Mesendoderm (in vitro differentiated cells): Measurements from ENCODE around the gene XRCC5.

Experiments
- DNase-seq: peaks from one replicate; pipeline ENCODE4 v3.0.0; 2013
- H2AK5ac ChIP-seq: 2 replicates; pipeline ENCODE4 v1.6.1; 2013; ENCODE audit warnings: low read length, inconsistent platforms
- H2BK120ac ChIP-seq: 2 replicates; pipeline ENCODE4 v1.6.1; 2013; ENCODE audit warnings: low read depth, mild to moderate bottlenecking, low read length, moderate library complexity, mixed read lengths
- H2BK15ac ChIP-seq: replicated peaks from 2 replicates; pipeline ENCODE4 v1.6.1; 2013; ENCODE audit warnings: low read depth, mild to moderate bottlenecking, moderate library complexity
- H2BK5ac ChIP-seq: 2 replicates; pipeline ENCODE4 v1.6.1; 2013; ENCODE audit warnings: low read length, inconsistent platforms
- H3K18ac ChIP-seq: 2 replicates; pipeline ENCODE4 v1.6.1; 2013; ENCODE audit warnings: mild to moderate bottlenecking, low read length, mixed read lengths
- H3K23ac ChIP-seq: one replicate; pipeline ENCODE4 v1.6.1; 2013; ENCODE audit warnings: low read length
- H3K27ac ChIP-seq: 2 replicates; pipeline ENCODE4 v1.5.1; 2013; ENCODE audit warnings: low read depth, mild to moderate bottlenecking, inconsistent platforms, low read length, moderate library complexity
- H3K27me3 ChIP-seq: 2 replicates; pipeline ENCODE4 v1.6.1; 2013; ENCODE audit warnings: low read length, control low read depth, mild to moderate bottlenecking, inconsistent platforms; ENCODE audit not compliant: insufficient read depth, poor library complexity
- H3K36me3 ChIP-seq: 2 replicates; pipeline ENCODE4 v1.6.1; 2013; ENCODE audit warnings: low read length, inconsistent platforms; ENCODE audit not compliant: control insufficient read depth, insufficient read depth
- H3K4ac ChIP-seq: one replicate; pipeline ENCODE4 v1.6.1; 2013; ENCODE audit warnings: low read depth, mild to moderate bottlenecking, low read length, moderate library complexity
- H3K4me1 ChIP-seq: 2 replicates; pipeline ENCODE4 v1.6.1; 2013; ENCODE audit warnings: low read depth, low read length, inconsistent platforms; ENCODE audit not compliant: control insufficient read depth
- H3K4me2 ChIP-seq: 2 replicates; pipeline ENCODE4 v1.6.1; 2013; ENCODE audit warnings: low read length
- H3K4me3 ChIP-seq: 2 replicates; pipeline ENCODE4 v1.5.1; 2013; ENCODE audit warnings: mild to moderate bottlenecking, low read length
- H3K56ac ChIP-seq: one replicate; pipeline ENCODE4 v1.6.1; 2013; ENCODE audit warnings: low read length
- H3K79me1 ChIP-seq: 2 replicates; pipeline ENCODE4 v1.6.1; 2013; ENCODE audit warnings: low read length, inconsistent platforms
- H3K79me2 ChIP-seq: 2 replicates; pipeline ENCODE4 v1.6.1; 2013; ENCODE audit warnings: mild to moderate bottlenecking, low read length; ENCODE audit not compliant: control insufficient read depth, insufficient read depth
- H3K9ac ChIP-seq: 2 replicates; pipeline ENCODE4 v1.6.1; 2013; ENCODE audit warnings: low read length, inconsistent platforms
- H4K5ac ChIP-seq: one replicate; pipeline ENCODE4 v1.6.1; 2013; ENCODE audit warnings: low read length
- H4K8ac ChIP-seq: one replicate; pipeline ENCODE4 v1.6.1; 2013; ENCODE audit warnings: low read depth, mild to moderate bottlenecking, control low read depth, low read length, moderate library complexity
- WGBS: extraction: QIAGEN DNeasy Blood & Tissue Kit; methylation state at CpG from one replicate; pipeline ENCODE4 v1.1.7; 2013; ENCODE audit warnings: low lambda C conversion rate, missing lambda C conversion rate; ENCODE audit not compliant: insufficient coverage; ENCODE audit errors: extremely low coverage; 5-methylcytosine and 5-hydroxymethylcytosine counted together

Gene XRCC5

DNA sequence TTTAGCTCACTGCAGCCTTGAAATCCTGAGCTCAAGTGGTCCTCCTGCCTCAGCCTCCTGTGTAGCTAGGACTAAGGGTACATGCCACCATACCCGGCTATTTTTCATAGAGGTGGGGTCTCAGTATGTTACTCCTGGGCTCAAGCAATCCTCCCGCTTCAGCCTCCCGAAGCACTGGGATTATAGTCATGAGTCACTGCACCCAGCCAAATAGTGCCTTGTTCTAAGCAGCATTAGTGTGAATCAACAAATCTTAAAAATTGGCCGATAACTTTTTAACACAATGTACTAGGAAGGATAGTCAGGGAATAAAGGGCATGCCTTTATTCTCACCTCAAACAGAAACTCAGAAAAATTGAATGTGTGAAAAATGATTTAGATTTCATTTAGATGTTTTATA lies 51.6 kb downstream of the XRCC5 start:
- H3K27me3 ChIP-seq: no peaks in the 10 kb centered on the region
- no peak overlapping the region for H3K27ac ChIP-seq
- no peak overlapping the region for H3K4ac ChIP-seq
- no peak overlapping the region for H4K5ac ChIP-seq
- H2BK120ac ChIP-seq: no peak overlapping the region
- H3K79me1 ChIP-seq: peaks cover 7% of the 10 kb centered on the region
- H3K36me3 ChIP-seq: peaks cover 17% of the 10 kb centered on the region
- H3K9ac ChIP-seq: no peak overlapping the region
- no peaks in the 10 kb centered on the region for H3K4me1 ChIP-seq
- H4K8ac ChIP-seq: no peak overlapping the region
- no peak for DNase-seq
- no peak overlapping the region for H3K18ac ChIP-seq
- no peak overlapping the region for H3K23ac ChIP-seq
- H3K4me3 ChIP-seq: no peak overlapping the region
- peaks cover 7% of the 10 kb centered on the region for H3K79me2 ChIP-seq
- H3K4me2 ChIP-seq: no peak overlapping the region
- no peak overlapping the region for H2AK5ac ChIP-seq
- no peak overlapping the region for H2BK5ac ChIP-seq
- no peak overlapping the region for H2BK15ac ChIP-seq
- H3K56ac ChIP-seq: no peak overlapping the region
- WGBS: no CpG with 5 or more reads among the region's 4 CpGs

DNA sequence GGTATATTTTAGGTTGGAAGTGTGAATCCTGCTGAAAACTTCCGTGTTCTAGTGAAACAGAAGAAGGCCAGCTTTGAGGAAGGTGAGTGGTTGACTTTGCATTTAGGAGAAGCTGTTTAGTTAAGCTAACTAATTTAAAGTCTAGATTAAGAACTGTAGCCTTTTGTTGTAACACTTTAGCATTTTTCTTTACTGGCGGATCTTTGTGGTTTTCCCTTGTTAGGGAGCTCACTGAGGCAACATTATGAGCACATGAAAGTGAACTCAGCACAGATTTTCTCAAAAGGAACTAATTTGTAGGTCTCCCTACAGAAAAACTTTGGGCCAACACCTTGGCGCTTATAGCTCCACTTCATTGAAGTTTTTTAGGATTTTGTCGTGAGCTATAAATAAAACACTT lies 52.8 kb downstream of the XRCC5 start:
- no peak overlapping the region for H3K18ac ChIP-seq
- H3K56ac ChIP-seq: no peak overlapping the region
- WGBS: no CpG with 5 or more reads among the region's 4 CpGs
- H3K27ac ChIP-seq: no peak overlapping the region
- peaks cover 4% of the 10 kb centered on the region for H3K79me1 ChIP-seq
- no peak overlapping the region for H2BK120ac ChIP-seq
- H3K4me1 ChIP-seq: no peaks in the 10 kb centered on the region
- peaks cover 5% of the 10 kb centered on the region for H3K79me2 ChIP-seq
- H3K27me3 ChIP-seq: no peaks in the 10 kb centered on the region
- H3K4ac ChIP-seq: no peak overlapping the region
- H3K4me3 ChIP-seq: no peak overlapping the region
- H3K36me3 ChIP-seq: peaks cover 10% of the 10 kb centered on the region
- H2AK5ac ChIP-seq: no peak overlapping the region
- no peak overlapping the region for H2BK5ac ChIP-seq
- H4K8ac ChIP-seq: no peak overlapping the region
- H4K5ac ChIP-seq: no peak overlapping the region
- no peak overlapping the region for H3K23ac ChIP-seq
- no peak overlapping the region for H2BK15ac ChIP-seq
- no peak for DNase-seq
- no peak overlapping the region for H3K4me2 ChIP-seq
- no peak overlapping the region for H3K9ac ChIP-seq

DNA sequence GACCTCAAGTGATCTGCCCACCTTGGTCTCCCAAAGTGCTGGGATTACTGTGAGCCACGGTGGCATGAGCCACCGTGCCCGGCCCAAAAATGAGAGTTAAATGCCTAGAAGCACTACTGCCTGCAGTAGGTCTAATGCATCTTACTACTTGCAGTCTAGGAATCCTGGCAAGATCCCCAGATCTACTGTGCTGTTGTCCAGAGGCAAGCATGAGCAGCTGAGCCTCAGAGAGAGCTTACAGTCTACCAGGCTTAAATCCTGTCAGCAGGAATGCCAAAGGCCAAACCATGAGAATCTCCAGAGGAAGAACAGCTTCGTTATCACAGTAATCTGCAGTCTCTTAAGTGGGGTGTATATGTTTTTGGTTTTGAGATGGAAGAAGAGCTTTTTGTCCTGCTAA lies 54.4 kb downstream of the XRCC5 start:
- peaks cover 4% of the 10 kb centered on the region for H3K79me1 ChIP-seq
- H3K27me3 ChIP-seq: no peaks in the 10 kb centered on the region
- no peak overlapping the region for H3K27ac ChIP-seq
- no peak overlapping the region for H2BK15ac ChIP-seq
- H4K5ac ChIP-seq: no peak overlapping the region
- H3K9ac ChIP-seq: no peak overlapping the region
- WGBS: no CpG with 5 or more reads among the region's 4 CpGs
- no peak overlapping the region for H3K56ac ChIP-seq
- no peaks in the 10 kb centered on the region for H3K4me1 ChIP-seq
- no peak overlapping the region for H2AK5ac ChIP-seq
- peaks cover 5% of the 10 kb centered on the region for H3K79me2 ChIP-seq
- H3K23ac ChIP-seq: no peak overlapping the region
- no peak overlapping the region for H2BK5ac ChIP-seq
- no peak for DNase-seq
- H2BK120ac ChIP-seq: no peak overlapping the region
- no peak overlapping the region for H4K8ac ChIP-seq
- H3K4me2 ChIP-seq: no peak overlapping the region
- peaks cover 10% of the 10 kb centered on the region for H3K36me3 ChIP-seq
- no peak overlapping the region for H3K18ac ChIP-seq
- no peak overlapping the region for H3K4ac ChIP-seq
- H3K4me3 ChIP-seq: no peak overlapping the region

DNA sequence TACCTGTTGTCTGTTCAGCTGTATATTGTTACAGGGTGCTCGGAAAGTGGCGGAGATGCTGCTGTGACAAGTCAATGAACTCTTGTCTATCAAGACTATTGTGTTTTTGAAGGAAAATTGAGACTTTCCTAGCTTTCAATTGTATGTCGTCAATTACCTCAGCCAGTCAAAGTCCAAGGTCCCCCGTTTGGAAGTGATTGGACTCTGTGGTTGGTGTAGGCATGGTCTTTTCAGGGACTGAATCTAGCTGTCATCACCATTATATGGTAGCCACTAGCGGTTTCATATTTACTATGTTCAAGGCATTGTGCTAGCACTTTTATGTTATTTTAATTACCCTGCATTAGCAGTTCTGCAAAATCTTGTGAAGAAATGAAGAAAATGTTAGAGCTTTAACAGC lies 54.9 kb downstream of the XRCC5 start:
- H4K8ac ChIP-seq: no peak overlapping the region
- no peak overlapping the region for H2AK5ac ChIP-seq
- no peak overlapping the region for H4K5ac ChIP-seq
- no CpG with 5 or more reads among the region's 5 CpGs for WGBS
- H2BK15ac ChIP-seq: no peak overlapping the region
- H2BK5ac ChIP-seq: no peak overlapping the region
- no peak overlapping the region for H3K56ac ChIP-seq
- H3K79me1 ChIP-seq: peaks cover 4% of the 10 kb centered on the region
- no peak overlapping the region for H3K27ac ChIP-seq
- H2BK120ac ChIP-seq: no peak overlapping the region
- H3K4me3 ChIP-seq: no peak overlapping the region
- no peak overlapping the region for H3K4ac ChIP-seq
- no peaks in the 10 kb centered on the region for H3K27me3 ChIP-seq
- H3K36me3 ChIP-seq: peaks cover 10% of the 10 kb centered on the region
- no peak overlapping the region for H3K4me2 ChIP-seq
- no peaks in the 10 kb centered on the region for H3K4me1 ChIP-seq
- no peak overlapping the region for H3K18ac ChIP-seq
- H3K23ac ChIP-seq: no peak overlapping the region
- H3K9ac ChIP-seq: no peak overlapping the region
- H3K79me2 ChIP-seq: peaks cover 5% of the 10 kb centered on the region
- no peak for DNase-seq

DNA sequence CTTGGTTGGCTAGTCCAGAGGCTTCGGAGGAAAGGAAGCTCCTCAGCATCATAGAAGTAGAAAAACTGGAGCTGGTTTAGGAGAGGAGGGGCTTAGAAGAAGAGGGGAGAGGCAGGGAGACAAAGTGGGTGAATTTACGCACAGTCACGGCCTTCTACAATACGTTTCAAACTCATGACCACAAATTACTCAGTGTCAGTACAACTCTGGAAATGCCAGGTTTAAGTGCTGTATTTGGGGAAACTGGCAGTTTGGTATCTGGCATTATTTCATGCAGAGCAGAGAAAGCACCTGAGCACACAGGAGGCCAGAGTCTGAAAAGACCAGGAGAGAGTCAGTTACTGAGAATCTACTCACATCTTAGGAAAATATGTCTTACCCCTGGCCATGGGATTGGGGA lies 55.4 kb downstream of the XRCC5 start:
- Histone ChIP-seq H3K4me3 (no peak overlapping the region), H3K36me3 (peaks cover 10% of the 10 kb centered on the region), H3K79me2 (peaks cover 5% of the 10 kb centered on the region), H2AK5ac (no peak overlapping the region), H3K4ac (no peak overlapping the region), H2BK120ac (no peak overlapping the region), H3K4me2 (no peak overlapping the region), H3K9ac (no peak overlapping the region), H4K8ac (no peak overlapping the region), H3K18ac (no peak overlapping the region), H3K27me3 (no peaks in the 10 kb centered on the region), H3K23ac (no peak overlapping the region), H3K27ac (no peak overlapping the region), H3K4me1 (no peaks in the 10 kb centered on the region), H2BK5ac (no peak overlapping the region), H2BK15ac (no peak overlapping the region), H4K5ac (no peak overlapping the region), H3K79me1 (peaks cover 4% of the 10 kb centered on the region), H3K56ac (no peak overlapping the region)
- no CpG with 5 or more reads among the region's 4 CpGs for WGBS
- DNase-seq: no peak

DNA sequence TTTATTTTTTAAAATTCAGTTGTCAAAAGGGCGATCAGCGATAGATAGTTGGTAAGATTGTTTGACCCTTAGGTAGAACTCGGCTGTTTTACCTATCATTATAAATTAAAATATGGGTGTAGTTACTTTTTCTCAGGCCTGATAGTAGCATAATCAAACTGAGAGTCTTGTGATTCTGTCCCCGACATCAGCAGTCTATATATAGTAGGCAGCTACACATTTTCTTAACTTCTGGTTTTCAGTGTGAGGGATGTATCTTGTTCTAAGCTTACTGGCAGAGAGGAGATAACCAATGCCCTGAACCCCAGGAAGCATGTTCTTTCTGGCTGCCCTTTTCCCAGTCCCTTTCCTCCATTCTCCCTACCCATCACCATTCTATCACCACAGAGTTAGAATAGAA lies 56.6 kb downstream of the XRCC5 start:
- DNase-seq: no peak
- Histone ChIP-seq H3K56ac (no peak overlapping the region), H3K4me2 (no peak overlapping the region), H2BK5ac (no peak overlapping the region), H2BK120ac (no peak overlapping the region), H3K4ac (no peak overlapping the region), H3K4me3 (no peak overlapping the region), H4K8ac (no peak overlapping the region), H3K23ac (no peak overlapping the region), H3K18ac (no peak overlapping the region), H4K5ac (no peak overlapping the region), H3K9ac (no peak overlapping the region), H3K79me1 (peaks cover 4% of the 10 kb centered on the region), H3K4me1 (no peaks in the 10 kb centered on the region), H3K27ac (no peak overlapping the region), H2BK15ac (no peak overlapping the region), H3K36me3 (peaks cover 7% of the 10 kb centered on the region), H2AK5ac (no peak overlapping the region), H3K27me3 (no peaks in the 10 kb centered on the region), H3K79me2 (peaks cover 5% of the 10 kb centered on the region)
- no CpG with 5 or more reads among the region's 4 CpGs for WGBS
